ENCODE results near the gene TACR3.
"Not testable (repeated sequence)": the region's sequence is repeated elsewhere in the genome, so short reads cannot be mapped to it uniquely, and the experiment has no call there.

The TACR3 gene, protein sequence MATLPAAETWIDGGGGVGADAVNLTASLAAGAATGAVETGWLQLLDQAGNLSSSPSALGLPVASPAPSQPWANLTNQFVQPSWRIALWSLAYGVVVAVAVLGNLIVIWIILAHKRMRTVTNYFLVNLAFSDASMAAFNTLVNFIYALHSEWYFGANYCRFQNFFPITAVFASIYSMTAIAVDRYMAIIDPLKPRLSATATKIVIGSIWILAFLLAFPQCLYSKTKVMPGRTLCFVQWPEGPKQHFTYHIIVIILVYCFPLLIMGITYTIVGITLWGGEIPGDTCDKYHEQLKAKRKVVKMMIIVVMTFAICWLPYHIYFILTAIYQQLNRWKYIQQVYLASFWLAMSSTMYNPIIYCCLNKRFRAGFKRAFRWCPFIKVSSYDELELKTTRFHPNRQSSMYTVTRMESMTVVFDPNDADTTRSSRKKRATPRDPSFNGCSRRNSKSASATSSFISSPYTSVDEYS

DNA sequence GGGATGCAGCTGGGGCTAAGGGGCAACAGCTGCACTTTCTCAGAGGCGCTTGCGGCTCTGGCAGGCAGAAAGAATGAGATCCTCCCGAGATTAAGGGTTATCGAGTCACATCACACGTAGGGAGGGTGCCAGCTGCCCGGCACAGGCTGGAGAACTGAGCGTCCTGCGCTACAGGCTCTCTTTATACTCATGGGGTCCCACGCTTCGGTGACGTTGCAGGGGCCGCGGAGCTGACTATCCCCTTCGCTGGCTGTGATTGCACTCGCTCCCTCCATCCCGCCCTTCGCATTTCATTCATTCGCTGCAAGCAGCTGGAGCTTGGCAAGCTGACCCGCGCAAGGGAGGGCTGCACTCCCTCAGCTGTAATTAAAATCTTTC is at the start of gene TACR3:
Gene TACR3, minus strand, starts transcription at position 156 of the 378 bp plus-strand sequence. CDS start 310 bp downstream, outside the sequence.
- DNase-seq (ENCODE audit: low read depth) = no peak

DNA sequence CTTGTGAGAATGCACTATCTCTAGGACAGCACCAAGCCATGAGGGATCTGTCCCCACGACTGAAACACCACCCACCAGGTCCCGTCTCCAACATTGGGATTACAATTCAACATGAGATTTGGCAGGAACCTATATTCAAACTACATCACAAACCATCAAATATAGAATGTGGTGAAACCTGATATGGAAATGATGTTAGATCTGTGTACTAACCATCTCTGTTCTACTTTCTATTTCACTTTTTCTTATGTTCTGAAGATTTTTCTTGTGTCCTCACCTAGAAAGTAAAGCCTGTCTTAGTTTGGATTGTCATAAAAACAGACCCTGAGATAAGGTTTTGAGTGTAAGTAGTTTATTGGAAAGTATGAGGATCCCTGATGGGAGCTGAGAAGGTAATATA is 37.8 kb upstream of the TACR3 start:
- DNase-seq (ENCODE audit: low read depth) = no peak

DNA sequence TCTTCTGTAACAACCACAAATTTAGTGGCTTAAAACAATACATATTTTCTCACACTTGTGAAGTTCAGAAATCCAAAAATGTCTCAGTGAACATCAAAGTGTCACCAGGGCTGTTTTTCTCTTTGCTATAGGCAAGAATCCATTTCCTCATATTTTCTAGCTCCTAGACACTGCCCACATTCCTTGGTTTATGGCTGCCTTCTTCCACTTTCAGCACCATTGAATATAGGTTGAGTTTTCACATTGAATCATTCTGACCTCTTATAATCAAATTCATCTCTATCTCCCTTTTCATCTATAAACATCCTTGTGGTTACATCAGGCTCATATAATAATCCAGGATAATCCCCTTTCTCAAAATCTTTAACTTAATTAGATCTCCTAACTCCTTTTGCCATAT is 37.0 kb upstream of the TACR3 start:
- DNase-seq (ENCODE audit: low read depth) = no peak

DNA sequence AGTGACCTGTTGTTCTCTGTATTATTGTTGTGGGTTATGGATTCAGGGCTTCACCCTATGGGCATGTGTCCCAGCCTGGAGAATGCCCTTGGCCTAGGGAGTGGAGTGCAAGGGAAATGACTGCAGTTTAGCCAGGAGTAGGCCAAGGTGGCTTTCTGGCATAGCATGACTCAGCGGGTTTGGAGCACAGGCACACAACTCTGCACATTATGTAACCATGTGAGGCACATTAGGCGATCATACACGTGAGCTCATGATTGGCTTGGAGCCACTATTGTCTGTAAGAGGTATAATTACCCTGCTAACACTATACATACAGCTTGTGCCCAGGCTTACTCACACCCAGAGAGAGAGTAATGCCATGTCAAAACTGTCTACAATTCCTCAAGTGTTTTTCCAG is 35.1 kb upstream of the TACR3 start:
- DNase-seq (ENCODE audit: low read depth) = no peak

DNA sequence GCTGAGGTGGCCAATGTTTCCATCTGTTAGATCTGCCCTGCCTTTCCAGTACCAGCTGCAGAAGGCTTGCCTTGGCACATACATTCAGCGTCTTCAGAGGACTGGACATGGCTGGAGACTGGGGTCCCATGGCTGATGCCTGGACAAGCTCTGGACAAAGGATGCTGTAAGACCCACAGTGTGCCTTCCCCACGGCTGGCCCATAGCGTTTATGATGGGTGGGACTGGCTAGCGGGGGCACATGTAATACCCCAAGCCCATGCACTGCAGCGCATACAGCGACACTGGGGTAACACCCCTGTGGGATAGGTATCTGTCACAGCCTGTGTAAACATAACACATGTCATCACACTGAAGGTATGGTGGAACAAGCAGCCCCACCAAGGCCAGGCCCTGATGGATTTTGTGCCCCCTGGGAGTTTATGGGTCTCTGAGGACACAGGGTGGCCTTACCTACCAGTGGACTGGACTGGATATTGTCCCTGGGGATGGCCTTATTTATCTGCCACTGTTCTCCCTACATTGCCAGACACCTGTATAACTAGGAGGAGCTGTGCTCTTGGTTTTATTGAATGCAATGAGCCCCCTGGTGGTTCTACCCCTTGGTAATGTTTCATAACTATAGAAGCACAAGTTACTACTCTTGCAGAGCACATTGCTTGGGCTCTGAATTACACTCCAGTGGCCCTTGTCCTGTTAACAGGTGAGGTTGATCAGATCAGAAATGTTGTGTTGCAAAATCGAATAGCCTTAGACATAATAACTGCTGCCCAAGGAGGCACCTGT is 34.3 kb upstream of the TACR3 start:
- DNase-seq (ENCODE audit: low read depth) = no peak

DNA sequence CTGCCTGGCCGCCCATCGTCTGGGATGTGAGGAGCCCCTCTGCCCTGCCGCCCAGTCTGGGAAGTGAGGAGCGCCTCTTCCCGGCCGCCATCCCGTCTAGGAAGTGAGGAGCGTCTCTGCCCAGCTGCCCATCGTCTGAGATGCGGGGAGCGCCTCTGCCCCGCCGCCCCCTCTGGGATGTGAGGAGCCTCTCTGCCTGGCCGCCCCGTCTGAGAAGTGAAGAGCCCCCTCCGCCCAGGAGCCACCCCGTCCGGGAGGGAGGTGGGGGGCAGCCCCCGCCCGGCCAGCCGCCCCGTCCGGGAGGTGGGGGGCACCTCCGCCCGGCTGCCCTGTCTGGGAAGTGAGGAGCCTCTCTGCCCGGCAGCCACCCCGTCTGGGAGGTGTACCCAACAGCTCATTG is 3.4 kb upstream of the TACR3 start:
- not testable (repeated sequence) for DNase-seq (ENCODE audit: low read depth)

DNA sequence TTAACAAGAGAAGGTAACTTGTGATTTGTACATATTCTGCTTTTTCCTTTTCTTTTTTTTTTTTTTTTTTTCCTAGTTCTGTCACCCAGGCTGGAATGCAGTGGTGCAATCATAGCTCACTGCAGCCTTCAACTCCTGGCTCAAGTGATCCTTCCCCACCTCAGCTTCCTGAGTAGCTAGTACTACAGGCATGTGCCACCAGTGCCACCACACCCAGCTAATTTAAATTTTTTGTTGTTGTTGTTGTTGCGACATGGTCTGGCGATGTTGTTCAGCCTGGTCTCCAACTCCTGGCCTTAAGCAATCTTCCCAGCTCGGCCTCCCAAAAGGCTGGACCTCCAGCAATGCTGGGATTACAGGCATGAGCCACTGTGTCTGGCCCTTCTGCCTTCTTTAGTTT is 1.5 kb upstream of the TACR3 start:
- DNase-seq (ENCODE audit: low read depth) = no peak

DNA sequence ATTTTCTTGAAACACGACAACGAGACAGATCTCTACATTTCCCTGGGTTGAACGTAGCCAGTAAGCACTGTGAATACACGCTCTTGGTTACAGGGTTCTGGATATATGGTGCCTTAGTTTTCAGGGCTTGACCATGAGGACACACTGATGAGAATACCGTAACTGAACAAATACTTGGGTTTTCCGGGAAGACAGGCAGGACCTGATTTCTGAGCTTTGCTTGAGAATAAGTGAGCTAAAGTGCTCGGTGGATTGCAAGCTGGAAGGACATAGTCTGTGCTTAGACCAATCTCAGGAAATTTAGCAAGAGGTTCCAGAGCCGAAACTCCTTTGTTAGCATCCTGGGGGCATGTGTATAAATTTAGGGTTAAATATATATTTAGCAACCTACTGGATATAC is 876 bp upstream of the TACR3 start:
- no peak for DNase-seq (ENCODE audit: low read depth)

DNA sequence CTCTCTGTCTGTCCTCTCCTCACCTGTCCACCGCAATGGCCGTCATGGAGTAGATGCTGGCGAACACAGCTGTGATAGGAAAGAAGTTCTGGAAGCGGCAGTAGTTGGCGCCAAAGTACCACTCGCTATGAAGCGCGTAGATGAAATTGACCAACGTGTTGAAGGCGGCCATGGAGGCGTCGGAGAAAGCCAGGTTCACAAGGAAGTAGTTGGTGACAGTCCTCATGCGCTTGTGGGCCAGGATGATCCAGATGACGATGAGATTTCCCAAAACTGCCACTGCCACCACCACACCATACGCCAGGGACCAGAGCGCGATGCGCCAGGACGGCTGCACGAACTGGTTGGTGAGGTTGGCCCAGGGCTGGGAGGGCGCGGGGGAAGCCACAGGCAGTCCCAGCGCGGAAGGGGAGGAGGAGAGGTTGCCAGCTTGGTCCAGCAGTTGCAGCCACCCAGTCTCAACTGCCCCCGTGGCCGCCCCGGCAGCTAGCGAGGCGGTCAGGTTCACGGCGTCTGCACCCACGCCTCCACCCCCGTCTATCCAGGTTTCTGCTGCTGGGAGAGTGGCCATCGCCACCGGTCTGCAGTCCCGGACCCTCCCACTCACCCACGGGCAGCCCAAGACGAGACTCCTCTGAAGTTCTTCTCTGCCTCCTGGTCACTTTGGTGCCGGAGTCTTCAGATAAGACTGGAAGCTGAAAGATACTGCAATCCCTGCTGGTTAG is 518 bp downstream of the TACR3 start:
- DNase-seq (ENCODE audit: low read depth) = no peak

DNA sequence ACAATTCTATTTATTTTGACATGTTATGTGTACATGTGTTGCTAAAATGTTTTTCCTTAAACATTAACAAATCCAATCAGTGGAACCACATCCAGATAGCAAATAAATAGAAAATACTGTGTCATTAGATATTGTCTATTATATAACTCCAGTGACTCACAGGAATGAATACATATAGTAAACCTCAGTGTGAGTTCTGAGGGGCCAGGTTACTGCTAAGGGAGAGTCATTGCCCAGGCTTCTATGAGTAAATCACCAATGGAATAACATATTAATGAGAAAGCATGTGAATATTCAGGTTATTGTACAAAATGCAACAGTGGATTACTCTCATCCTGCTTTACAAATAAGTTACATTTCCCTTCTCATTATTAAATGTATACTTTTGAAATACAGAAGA is 27.2 kb downstream of the TACR3 start:
- no peak for DNase-seq (ENCODE audit: low read depth)

DNA sequence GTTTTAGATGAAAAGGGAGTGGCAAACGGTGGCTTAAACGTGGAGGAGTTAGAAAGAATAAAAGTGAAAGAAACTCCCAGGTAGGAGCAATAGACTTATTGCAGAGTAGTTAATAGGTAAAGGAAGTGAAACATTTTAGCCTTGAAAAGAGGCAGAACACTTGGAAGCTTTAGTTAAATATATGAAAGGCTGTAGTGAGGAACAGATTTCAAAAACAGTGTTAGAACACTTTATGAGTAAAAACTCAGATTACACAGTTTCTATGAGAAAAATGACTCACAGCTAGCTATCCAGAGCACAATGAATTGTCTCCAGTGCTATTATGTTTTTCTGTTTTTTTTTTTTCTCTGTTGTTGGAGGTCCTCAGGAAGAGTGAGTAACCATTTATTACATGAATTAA is 45.8 kb downstream of the TACR3 start:
- DNase-seq (ENCODE audit: low read depth) = no peak

DNA sequence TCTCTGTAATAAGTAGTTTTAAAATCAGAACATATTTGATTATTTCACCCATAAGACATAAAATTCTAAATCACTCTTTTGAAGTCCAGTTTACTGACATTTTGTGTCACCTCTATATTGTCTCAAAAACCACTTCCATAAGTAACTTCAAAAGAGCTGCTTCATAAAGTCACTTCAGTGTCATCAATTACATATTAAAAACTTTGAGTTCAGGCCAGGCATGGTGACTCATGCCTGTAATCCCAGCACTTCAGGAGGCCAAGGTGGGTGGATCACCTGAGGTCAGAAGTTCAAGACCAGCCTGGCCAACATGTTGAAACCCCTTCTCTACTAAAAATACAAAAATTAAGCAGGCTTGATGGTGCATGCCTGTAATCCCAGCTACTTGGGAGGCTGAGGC is 53.0 kb downstream of the TACR3 start:
- not testable (repeated sequence) for DNase-seq (ENCODE audit: low read depth)

DNA sequence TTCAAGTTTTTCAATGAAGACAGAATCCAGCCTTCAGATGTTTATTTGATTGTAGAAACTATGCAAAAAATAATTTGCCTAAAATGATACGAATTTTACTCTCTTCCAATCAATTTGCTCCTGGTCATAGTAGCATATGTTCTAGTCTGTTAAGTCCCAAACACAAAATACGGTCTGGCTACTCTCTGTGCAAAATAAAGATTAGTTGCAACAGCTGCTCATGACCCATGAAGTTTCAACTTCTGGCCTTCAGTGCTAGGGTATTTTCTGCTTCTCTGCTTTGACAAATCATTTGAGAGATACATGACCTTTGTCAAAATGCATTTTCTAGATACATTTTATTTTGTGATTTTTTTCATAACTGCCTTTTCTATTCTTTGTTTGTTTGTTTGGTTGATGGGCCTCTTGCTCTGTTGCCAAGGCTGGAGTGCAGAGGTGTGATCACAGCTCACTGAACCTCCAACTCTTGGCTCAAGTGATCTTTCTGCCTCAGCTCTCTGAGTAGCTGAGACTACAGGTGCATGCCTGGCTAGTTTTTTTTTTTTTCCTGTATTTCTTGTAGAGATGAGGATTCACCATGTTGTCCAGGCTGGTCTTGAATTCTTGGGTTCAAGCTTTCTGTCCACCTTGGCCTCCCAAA is 55.2 kb downstream of the TACR3 start:
- DNase-seq (ENCODE audit: low read depth) = no peak

DNA sequence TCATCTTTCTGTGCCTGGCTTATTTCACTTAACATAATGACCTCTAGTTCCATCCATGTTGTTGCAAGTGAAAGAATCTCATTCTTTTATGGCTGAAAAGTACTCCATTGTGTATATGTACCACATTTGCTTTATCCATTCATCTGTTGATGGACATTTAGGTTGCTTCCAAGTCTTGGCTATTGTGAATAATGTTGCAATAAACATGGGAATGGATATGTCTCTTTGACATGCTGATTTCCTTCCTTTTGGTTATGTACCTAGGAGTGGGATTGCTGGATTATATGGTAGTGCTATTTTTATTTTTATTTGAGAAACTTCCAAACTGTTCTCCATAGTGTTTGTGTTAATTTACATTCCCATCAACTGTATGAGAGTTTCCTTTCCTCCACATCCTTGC is 71.2 kb downstream of the TACR3 start:
- no peak for DNase-seq (ENCODE audit: low read depth)

DNA sequence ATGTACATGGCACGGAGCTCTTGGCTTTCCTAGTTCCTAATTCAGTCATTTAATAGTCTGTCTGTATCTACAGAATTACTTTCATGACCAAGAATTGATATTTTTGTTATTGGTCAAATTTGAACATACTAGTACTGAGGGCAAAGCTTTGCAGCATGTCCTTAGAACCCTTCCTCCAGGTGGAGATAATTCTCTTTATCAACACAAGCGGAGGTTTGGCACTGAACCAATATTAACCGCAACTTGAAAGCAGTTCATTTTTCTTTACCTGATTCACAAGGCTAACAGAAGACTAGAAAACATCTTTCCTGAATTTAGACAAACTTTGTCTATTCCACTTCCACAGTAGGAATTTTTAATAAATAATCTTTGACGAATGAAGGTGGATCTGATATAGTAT is 73.8 kb downstream of the TACR3 start:
- no peak for DNase-seq (ENCODE audit: low read depth)

DNA sequence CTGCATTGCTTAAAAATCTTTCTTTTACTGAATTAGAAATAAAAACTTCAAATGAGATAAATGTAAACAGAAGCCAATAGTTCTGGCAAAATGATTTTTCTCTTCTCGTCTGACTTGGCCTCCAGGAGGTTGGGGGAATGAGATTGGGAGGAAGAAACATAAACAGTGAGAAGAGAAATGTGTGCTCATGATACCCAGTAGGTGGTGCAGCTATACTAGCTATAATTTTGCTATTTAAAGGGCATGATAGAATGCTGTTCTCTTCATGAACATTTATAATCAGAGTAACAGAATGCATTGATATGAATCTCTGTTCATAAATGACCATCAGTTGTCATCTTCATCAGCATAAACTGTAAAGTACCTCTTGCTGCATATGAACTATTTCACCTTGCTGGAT is 85.5 kb downstream of the TACR3 start:
- no peak for DNase-seq (ENCODE audit: low read depth)

DNA sequence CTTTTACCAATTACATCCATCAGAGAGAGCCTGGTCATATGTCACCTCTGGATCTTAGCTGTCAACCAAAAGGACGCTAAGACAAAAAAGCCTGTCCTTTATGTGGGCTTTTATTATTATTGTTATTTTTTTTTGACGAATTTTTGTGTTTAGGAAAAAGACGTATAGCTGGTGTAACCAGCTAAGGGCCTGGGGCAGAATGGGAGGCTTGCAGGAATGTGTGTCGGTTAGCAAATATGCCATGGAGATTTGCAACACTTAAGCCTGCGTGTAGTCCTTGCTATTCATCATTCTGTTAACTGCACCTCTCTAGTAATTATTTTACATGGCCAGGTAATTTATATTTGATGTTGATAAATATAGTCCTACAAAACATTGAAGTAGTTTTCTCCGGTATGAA is 93.5 kb downstream of the TACR3 start:
- no peak for DNase-seq (ENCODE audit: low read depth)

DNA sequence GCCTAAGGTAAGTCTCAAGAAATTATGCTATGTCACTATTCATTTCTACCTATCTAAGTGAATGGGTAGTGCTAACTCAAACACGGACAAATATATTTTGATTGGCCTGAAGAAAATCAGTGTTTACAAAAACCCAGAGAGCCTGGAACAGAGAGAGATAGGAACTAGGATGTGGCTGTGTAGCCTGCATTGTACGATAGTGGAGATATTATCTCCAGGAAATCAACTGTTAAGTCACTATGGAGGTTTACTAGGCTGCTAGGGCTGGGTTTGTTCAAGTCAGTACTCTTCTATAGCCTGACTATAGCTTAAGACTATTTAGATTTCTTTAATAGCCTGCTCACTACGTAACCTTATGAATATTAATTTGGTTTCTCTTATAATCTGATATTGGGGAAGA is 127.9 kb downstream of the TACR3 start:
- no peak for DNase-seq (ENCODE audit: low read depth)

DNA sequence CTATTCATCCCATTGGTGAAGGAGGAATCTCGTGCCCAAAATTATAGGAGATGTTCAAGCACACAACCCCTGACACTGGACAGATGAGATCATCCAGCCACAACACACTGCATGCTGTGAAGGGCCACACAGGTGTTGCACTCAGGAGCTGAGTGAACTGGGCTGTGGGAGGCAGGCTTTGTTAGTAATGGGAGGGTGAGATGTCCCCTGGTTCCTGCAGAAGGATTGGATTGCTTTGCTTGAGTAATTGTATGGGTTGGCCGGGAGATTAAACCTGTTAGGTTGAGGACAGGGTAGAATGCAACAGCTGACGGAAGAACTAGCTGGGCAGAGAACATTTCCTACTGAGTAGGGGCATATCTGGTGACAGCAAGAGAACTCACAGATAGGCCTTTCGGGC is 152.2 kb downstream of the TACR3 start:
- DNase-seq (ENCODE audit: low read depth) = no peak

DNA sequence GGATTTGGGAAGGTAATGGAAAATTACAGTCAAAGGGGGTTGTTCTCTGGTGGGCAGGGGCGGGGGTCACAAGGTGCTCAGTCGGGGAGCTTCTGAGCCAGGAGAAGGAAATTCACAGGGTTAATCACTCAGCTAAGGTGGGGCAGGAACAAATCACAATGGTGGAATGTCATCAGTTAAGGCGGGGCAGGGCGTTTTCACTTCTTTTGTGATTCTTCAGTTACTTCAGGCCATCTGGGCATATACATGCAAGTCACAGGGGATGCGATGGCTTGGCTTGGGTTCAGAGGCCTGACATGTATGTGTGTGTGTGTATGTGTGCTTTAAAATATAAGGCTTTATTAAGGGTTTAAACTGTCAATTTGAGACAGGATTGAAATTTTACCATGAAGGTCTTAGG is 160.6 kb downstream of the TACR3 start:
- not testable (repeated sequence) for DNase-seq (ENCODE audit: low read depth)

All from CMK (cell line).